ENCODE results near the gene ABHD6. TPM values are rescaled to one million over a fixed set of nuclear protein-coding genes. Genes with fewer than 3 reads are reported as not detected.
"Not testable (repeated sequence)": the region's sequence is repeated elsewhere in the genome, so short reads cannot be mapped to it uniquely, and the experiment has no call there.

Gene ABHD6
- total RNA-seq, 2 donors from 2014 or later, result 2.1 to 2.9 TPM

DNA sequence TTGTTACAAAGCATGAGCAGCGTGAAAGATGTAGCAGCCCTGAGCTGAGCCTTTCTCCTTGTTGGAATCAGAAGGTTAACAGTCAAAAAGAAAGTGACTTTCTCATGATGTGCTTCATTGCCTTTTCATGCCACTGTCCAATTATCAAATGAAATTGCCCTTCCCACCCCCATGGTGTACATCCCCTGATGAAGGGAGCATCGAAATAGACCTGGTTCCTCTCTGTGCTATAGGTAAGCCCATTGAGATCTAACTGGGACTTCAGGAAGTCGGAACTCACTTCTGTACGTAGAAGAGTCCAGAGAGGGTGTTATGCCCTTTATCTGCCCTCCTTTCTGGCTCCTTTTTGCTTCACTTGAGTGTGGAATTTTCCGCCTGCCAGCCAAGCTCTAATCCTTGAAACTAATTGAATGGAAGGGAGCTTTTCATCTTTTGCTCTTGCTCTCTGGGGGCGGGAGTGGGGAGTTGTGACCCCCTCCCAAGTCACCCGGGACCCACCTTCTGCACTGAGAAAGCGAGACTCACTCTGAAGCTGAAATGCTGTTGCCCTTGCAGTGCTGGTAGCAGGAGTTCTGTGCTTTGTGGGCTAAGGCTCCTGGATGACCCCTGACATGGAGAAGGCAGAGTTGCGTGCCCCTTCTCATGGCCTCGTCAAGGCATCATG lies 20.9 kb downstream of the ABHD6 start:
- no peak for DNase-seq
- Mint-ChIP-seq H3K27ac (no peak overlapping the region), H3K4me3 (no peak overlapping the region), H3K27me3 (no peaks in the 10 kb centered on the region), H3K4me1 (peaks cover 9% of the 10 kb centered on the region), H3K36me3 (ENCODE audit: low read depth) (peaks cover 9% of the 10 kb centered on the region)
- ATAC-seq, result no peak
- H3K9me3 ChIP-seq (ENCODE audit: control insufficient read depth, low read length, poor library complexity, severe bottlenecking), result no peaks in the 10 kb centered on the region

DNA sequence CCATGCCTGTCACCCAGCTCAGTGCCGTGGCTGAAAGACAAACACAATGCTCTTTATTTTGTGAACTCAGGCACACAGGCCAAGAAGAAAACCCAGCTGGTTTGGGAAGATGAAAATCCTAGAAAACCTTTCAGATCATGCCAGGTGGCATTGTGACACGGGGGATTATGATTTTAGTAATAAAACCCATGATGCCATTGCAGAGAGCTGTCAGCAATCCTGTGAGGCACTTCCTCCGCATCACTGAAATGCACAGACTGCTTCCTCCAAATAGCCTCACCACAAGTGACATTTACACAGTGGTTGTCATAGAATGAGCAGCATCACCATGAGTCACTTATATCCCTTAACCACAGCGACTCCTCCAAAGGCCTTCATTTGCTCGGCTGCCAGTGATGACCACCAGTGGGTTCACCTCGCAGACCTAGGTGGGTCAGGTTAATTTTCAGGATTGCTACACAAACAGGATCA lies 22.7 kb downstream of the ABHD6 start:
- peaks cover 9% of the 10 kb centered on the region for H3K36me3 Mint-ChIP-seq (ENCODE audit: low read depth)
- DNase-seq (no peak), ATAC-seq (no peak)
- H3K4me3 Mint-ChIP-seq, result no peak overlapping the region
- H3K9me3 ChIP-seq (ENCODE audit: control insufficient read depth, low read length, poor library complexity, severe bottlenecking), result no peaks in the 10 kb centered on the region
- H3K27ac Mint-ChIP-seq, result no peak overlapping the region
- no peaks in the 10 kb centered on the region for H3K27me3 Mint-ChIP-seq
- peaks cover 11% of the 10 kb centered on the region for H3K4me1 Mint-ChIP-seq

DNA sequence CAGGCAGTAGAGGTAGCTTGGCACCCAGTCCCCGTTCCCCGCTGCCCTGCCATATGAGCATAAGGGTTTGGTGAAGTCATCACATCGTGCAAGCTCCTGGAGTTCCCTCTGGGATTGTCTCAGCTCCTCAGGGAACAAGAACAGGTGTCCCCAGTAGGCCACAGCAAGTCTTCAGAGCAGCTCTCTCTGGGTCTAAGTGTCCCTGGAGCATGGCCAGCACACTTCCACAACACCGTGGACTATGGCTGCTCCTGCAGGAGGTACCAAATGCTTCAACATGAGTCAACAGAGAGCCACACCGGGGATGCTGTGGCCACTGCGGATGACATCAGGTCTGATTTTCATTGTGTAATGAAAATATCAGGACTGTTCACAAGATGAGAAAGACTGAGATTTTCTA lies 23.1 kb downstream of the ABHD6 start:
- DNase-seq, result no peak
- peaks cover 9% of the 10 kb centered on the region for H3K36me3 Mint-ChIP-seq (ENCODE audit: low read depth)
- H3K4me1 Mint-ChIP-seq, result peaks cover 11% of the 10 kb centered on the region
- H3K9me3 ChIP-seq (ENCODE audit: control insufficient read depth, low read length, poor library complexity, severe bottlenecking), result no peaks in the 10 kb centered on the region
- no peak overlapping the region for H3K27ac Mint-ChIP-seq
- H3K4me3 Mint-ChIP-seq, result no peak overlapping the region
- no peak for ATAC-seq
- H3K27me3 Mint-ChIP-seq, result no peaks in the 10 kb centered on the region

DNA sequence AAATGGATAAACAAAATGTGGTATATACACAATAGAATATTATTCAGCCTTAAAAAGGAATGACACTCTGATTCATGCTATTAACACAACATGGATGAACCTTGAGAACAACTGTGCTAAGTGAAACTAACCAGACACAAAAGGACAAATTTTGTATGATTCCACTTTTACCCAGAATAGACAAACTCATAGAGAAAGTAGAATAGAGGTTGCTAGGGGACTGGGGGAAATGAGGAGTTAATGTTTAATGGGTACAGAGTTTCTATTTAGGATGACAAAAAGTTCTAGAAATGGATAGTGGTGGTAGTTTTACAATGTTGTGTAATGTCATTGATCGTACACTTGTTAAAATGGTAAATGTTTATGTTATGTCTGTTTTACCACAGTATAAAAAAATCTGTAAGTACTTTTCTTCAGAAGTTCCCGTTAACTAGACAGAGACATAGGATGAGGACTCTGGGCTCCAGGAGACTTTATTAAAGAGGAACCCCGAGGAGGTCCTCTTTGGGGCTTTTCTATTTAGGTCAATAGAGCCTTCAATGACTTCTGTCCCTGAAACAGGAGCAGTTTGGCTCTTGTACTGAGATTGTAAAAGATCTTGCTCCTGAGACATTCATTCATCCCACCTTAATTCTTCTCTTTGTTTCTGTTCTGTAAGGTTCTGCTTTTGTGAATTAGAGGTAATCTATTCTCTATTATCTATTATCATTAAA lies 24.5 kb downstream of the ABHD6 start:
- Mint-ChIP-seq H3K27ac (no peak overlapping the region), H3K4me3 (no peak overlapping the region), H3K27me3 (no peaks in the 10 kb centered on the region), H3K4me1 (peaks cover 6% of the 10 kb centered on the region), H3K36me3 (ENCODE audit: low read depth) (peaks cover 4% of the 10 kb centered on the region)
- DNase-seq (no peak), ATAC-seq (no peak)
- H3K9me3 ChIP-seq (ENCODE audit: control insufficient read depth, low read length, poor library complexity, severe bottlenecking), result no peaks in the 10 kb centered on the region

DNA sequence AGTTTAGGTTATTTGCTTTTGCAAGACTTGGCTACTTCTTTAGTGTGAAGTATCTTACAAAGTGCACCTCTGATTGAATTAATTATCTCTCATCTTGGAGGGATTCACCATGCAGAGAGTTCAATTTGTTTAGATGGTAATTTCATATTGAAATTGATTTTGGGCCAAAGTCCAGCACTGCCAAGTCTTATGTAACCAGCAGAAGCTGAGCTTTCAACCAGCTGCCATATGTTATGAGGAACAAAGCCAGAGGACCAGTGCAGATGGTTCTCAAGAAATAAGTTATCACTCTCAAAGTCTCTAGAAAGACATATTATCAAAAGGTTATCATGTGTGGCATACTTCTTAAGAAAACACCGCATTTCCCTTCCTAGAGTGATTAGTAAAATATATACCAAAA lies 29.0 kb downstream of the ABHD6 start:
- peaks cover 3% of the 10 kb centered on the region for H3K36me3 Mint-ChIP-seq (ENCODE audit: low read depth)
- DNase-seq (no peak), ATAC-seq (no peak)
- no peaks in the 10 kb centered on the region for H3K9me3 ChIP-seq (ENCODE audit: control insufficient read depth, low read length, poor library complexity, severe bottlenecking)
- H3K27me3 Mint-ChIP-seq, result no peaks in the 10 kb centered on the region
- no peak overlapping the region for H3K27ac Mint-ChIP-seq
- peaks cover 4% of the 10 kb centered on the region for H3K4me1 Mint-ChIP-seq
- no peak overlapping the region for H3K4me3 Mint-ChIP-seq

DNA sequence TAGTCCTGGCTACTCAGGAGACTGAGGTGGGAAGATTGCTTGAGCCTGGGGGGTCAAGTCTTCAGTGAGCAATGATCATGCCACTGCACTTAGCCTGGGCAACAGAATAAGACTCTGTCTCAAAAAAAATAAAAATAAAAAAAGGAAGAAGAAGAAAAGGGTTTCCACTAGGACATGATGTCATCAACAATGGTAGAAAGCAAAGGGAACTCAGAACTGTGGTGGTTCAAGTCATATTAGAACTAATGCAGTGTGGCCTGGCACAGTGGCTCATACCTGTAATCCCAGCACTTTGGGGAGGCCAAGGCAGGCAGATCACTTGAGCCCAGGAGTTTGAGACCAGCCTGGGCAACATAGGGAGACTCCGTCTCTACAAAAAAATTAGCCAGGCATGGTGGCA lies 30.0 kb downstream of the ABHD6 start:
- H3K27ac Mint-ChIP-seq; H3K4me1 Mint-ChIP-seq; H3K36me3 Mint-ChIP-seq (ENCODE audit: low read depth); H3K9me3 ChIP-seq (ENCODE audit: control insufficient read depth, low read length, poor library complexity, severe bottlenecking); H3K4me3 Mint-ChIP-seq; H3K27me3 Mint-ChIP-seq; DNase-seq; ATAC-seq: not testable (repeated sequence)

DNA sequence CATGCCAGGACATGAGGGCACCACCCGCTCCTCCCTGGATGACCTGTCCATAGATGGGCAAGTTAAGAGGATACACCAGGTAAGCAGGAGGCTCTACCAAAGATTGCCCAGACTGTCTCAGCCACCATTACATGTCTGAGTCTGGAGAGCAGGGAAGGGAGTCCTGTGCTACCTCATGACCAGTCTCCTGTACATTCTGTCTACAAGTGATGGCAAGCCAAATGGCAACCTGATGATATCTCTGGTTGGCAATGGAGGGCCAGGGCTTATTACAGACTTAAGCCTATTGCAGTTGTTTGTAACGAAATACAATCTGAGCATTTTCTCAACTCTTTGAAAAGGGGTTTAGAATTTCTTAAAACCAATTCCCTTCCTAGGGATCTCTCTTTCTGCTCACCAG lies 31.8 kb downstream of the ABHD6 start:
- no peak overlapping the region for H3K4me3 Mint-ChIP-seq
- ATAC-seq, result no peak
- H3K27me3 Mint-ChIP-seq, result no peaks in the 10 kb centered on the region
- no peak overlapping the region for H3K27ac Mint-ChIP-seq
- H3K4me1 Mint-ChIP-seq, result peaks cover 2% of the 10 kb centered on the region
- peaks cover 3% of the 10 kb centered on the region for H3K36me3 Mint-ChIP-seq (ENCODE audit: low read depth)
- DNase-seq, result no peak
- no peaks in the 10 kb centered on the region for H3K9me3 ChIP-seq (ENCODE audit: control insufficient read depth, low read length, poor library complexity, severe bottlenecking)

DNA sequence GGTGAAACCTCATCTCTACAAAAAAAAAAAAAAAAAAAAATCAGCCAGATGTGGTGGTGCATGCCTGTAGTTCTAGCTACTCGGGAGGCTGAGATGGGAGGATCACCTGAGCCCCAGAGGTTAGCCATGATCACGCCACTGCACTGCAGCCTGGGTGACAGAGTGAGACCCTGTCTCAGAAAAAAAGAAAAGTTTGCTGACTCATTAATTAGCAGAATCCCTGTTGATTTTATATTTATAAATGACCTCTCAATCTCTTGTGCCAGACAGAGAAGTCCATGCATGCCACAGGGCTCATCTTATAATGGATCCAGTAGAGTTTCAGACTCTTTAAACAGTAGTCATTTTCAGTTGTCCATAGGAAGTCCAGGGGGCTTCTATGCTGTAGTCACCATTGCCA lies 32.9 kb downstream of the ABHD6 start:
- DNase-seq, result no peak
- Mint-ChIP-seq H3K27me3 (no peaks in the 10 kb centered on the region), H3K27ac (no peak overlapping the region), H3K4me1 (peaks cover 2% of the 10 kb centered on the region), H3K36me3 (ENCODE audit: low read depth) (peaks cover 8% of the 10 kb centered on the region), H3K4me3 (no peak overlapping the region)
- no peaks in the 10 kb centered on the region for H3K9me3 ChIP-seq (ENCODE audit: control insufficient read depth, low read length, poor library complexity, severe bottlenecking)
- no peak for ATAC-seq

DNA sequence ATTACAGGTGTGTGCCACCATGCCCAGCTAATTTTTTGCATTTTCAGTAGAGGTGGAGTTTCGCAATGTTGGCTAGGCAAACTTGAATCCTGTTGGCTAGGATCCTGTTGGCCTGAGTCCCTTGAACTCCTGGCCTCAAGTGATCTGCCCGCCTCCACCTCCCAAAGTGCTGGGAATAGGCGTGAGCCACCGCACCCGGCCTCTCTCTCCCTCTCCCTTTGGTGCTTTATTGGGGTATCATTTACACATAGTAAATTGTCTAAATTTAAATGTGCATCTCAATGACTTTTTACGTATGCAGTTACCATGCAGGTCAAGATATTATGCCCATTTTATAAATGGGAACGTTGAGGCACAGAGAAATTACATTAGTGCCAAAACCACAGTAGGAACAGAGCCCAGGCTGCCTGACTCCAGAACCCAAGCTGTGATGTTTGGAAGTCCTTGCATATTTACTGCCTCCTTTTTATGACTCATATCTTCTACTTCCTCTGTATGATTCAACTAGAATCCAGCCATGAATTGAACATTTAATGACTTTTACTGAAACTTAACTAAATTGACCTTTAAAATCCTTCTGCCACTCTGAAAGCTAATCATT lies 34.4 kb downstream of the ABHD6 start:
- Mint-ChIP-seq H3K27me3 (no peaks in the 10 kb centered on the region), H3K4me1 (peaks cover 2% of the 10 kb centered on the region), H3K27ac (no peak overlapping the region), H3K36me3 (ENCODE audit: low read depth) (peaks cover 8% of the 10 kb centered on the region), H3K4me3 (no peak overlapping the region)
- DNase-seq (no peak), ATAC-seq (no peak)
- no peaks in the 10 kb centered on the region for H3K9me3 ChIP-seq (ENCODE audit: control insufficient read depth, low read length, poor library complexity, severe bottlenecking)

DNA sequence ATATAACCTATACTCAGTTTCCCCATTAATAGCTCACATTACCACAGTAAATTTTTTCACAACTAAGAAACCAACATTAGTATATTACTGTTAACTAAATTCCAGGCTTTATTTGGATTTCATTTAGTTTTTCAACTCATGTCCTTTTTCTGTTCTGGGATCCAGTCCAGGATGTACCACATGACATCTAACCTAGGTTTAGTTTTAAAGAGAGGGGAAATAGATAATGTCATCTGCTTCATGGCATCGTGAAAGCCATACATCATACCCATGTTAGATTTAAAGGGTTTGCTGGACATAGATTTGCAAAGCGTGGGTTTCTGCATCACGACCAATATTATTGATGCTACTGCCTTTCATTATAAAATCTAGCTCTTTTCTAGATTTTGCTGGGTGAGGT lies 35.3 kb downstream of the ABHD6 start:
- Mint-ChIP-seq H3K4me3 (no peak overlapping the region), H3K36me3 (ENCODE audit: low read depth) (peaks cover 8% of the 10 kb centered on the region), H3K27me3 (no peaks in the 10 kb centered on the region), H3K27ac (no peak overlapping the region), H3K4me1 (peaks cover 2% of the 10 kb centered on the region)
- no peaks in the 10 kb centered on the region for H3K9me3 ChIP-seq (ENCODE audit: control insufficient read depth, low read length, poor library complexity, severe bottlenecking)
- ATAC-seq (no peak), DNase-seq (no peak)

DNA sequence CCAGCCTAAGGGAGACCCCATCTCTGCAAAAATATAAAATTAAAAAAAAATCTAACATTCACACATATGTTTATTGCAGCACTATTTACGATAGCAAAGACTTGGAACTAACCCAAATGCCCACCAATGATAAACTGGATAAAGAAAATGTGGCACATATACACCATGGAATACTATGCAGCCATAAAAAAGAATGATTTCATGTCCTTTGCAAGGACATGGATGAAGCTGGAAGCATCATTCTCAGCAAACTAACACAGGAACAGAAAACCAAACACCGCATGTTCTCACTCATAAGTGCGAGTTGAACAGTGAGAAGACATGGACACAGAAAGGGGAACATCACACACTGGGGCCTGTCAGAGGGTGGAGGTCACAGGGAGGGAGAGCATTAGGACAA lies 35.8 kb downstream of the ABHD6 start:
- H3K9me3 ChIP-seq (ENCODE audit: control insufficient read depth, low read length, poor library complexity, severe bottlenecking); H3K36me3 Mint-ChIP-seq (ENCODE audit: low read depth); DNase-seq; H3K27me3 Mint-ChIP-seq; H3K4me3 Mint-ChIP-seq; ATAC-seq; H3K27ac Mint-ChIP-seq; H3K4me1 Mint-ChIP-seq: not testable (repeated sequence)

DNA sequence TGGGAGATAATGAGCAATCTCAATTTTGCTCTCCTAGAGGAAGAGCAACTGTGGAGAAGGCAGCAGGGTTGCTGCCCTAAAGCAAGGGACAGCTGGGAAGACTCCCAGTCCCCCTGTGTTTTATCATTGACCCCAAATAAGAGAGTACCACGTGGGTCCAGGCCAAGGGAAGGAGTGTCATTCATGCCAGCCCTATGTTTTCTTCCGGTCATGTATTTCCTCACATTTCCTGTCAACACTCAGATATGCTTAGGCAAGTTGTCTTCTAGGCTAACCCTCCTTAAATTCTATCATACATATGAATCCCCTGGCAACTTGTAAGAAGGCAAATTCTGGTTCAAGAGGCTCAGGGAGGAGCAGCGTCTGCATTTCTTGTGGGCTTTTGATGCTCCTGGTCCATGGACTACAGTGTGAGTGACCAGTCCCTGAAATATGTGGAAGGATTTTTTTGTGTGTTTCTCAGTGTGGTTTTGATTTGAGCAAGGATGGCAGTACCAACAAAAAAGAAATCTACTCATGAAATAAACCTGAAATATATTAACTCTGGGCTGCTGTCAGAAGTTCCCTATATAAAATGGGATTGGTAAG lies 36.5 kb downstream of the ABHD6 start:
- Mint-ChIP-seq H3K27ac (no peak overlapping the region), H3K36me3 (ENCODE audit: low read depth) (peaks cover 8% of the 10 kb centered on the region), H3K4me1 (peaks cover 2% of the 10 kb centered on the region)

DNA sequence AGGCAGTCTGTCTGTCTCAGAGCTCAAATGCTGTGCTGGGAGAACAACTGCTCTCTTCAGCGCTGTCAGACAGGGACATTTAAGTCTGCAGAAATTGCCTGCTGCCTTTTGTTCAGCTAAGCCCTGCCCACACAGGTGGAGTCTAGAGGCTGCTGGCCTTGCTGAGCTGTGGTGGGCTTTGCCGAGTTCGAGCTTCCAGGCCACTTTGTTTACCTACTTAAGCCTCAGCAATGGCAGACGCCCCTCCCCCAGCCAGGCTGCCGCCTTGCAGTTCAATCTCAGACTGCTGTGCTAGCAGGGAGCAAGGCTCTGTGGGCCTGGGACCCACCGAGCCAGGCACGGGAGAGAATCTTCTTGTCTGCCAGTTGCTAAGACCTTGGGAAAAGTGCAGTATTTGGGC lies 43.5 kb downstream of the ABHD6 start:
- H3K36me3 Mint-ChIP-seq (ENCODE audit: low read depth), result peaks cover 17% of the 10 kb centered on the region
- H3K4me3 Mint-ChIP-seq, result no peak overlapping the region
- H3K27ac Mint-ChIP-seq, result no peak overlapping the region
- DNase-seq (no peak), ATAC-seq (no peak)
- H3K4me1 Mint-ChIP-seq, result peaks cover 3% of the 10 kb centered on the region
- no peaks in the 10 kb centered on the region for H3K9me3 ChIP-seq (ENCODE audit: control insufficient read depth, low read length, poor library complexity, severe bottlenecking)
- no peaks in the 10 kb centered on the region for H3K27me3 Mint-ChIP-seq

More for the DNA sequence above, 36.5 kb downstream of the ABHD6 start:
- ATAC-seq (no peak), DNase-seq (no peak)
- no peaks in the 10 kb centered on the region for H3K9me3 ChIP-seq (ENCODE audit: control insufficient read depth, low read length, poor library complexity, severe bottlenecking)
- no peaks in the 10 kb centered on the region for H3K27me3 Mint-ChIP-seq
- H3K4me3 Mint-ChIP-seq, result no peak overlapping the region

Data from T-helper 17 cell (primary cell).